Erythroblast (primary cell): Measurements from ENCODE around the gene ROBO4.

ENCODE experiments used
- GATA1 ChIP-seq: IDR thresholded peaks from 2 replicates; pipeline ENCODE4 v1.6.1; 2011; ENCODE audit warnings: low read depth, mild to moderate bottlenecking, control low read depth, low read length, moderate library complexity
- POLR2A ChIP-seq: IDR thresholded peaks from 2 replicates; pipeline ENCODE4 v1.6.1; 2011; ENCODE audit warnings: mild to moderate bottlenecking, low read length

DNA sequence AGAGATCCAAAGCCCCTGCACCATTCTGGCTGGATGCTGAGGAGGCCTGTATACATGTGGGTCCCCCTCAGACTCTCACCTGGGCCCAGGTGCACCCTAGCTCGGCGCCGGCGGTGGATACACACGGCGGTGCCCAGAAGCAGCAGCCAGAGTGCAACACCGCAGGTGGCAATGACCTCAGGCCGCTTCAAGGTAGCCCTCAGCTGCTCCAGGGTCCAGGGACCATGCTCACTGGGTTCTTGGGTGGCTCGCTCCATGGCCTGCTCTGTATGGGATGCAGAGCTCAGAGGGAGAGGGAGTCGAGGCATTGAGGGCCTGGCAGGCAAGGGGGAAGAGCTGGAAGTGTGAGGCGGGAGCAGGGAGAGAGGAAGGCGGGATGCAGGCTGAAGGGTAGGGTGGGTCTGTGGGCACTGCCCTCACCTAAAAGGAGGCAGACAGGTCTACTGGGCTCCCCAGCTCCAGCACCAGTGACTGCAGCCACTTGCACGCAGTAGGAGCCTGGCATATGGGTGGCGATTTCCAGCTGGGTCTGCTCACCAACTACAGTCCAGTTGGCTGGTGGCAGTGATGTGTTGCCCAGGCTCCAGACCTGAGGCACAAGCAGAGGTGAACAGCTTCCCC, 3.8 kb downstream of the ROBO4 start:
- no peak for TF ChIP-seq POLR2A
- TF ChIP-seq GATA1 = no peak
